ENCODE data around the gene LGALS4.

DNA sequence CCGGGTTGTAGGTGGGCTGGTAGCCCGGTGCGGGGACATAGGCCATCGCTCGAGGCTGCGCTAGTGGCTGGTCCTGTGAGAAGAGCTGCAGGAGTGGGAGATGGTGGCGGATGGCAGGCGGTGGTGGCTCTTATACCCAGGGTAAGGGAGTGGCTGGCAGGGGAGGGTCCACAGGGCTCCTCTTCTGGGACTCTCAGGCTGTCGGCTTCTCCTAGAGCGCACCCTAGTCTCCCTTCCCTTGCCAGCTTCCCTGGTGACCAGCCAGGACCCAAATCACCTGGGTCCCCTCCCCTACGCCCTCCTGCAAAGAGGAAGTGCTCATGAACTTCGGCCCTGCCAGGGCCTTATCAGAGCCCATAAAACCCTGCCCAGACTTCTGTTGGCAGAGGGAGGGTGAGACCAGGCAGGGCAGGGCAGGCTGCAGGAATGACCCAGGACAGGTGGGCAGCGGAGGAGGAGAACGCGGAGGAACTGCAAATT lies at the start of gene LGALS4:
- TF ChIP-seq, protein P1, sequence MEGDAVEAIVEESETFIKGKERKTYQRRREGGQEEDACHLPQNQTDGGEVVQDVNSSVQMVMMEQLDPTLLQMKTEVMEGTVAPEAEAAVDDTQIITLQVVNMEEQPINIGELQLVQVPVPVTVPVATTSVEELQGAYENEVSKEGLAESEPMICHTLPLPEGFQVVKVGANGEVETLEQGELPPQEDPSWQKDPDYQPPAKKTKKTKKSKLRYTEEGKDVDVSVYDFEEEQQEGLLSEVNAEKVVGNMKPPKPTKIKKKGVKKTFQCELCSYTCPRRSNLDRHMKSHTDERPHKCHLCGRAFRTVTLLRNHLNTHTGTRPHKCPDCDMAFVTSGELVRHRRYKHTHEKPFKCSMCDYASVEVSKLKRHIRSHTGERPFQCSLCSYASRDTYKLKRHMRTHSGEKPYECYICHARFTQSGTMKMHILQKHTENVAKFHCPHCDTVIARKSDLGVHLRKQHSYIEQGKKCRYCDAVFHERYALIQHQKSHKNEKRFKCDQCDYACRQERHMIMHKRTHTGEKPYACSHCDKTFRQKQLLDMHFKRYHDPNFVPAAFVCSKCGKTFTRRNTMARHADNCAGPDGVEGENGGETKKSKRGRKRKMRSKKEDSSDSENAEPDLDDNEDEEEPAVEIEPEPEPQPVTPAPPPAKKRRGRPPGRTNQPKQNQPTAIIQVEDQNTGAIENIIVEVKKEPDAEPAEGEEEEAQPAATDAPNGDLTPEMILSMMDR (IDR thresholded peaks at IDR 0.05; ENCODE audit: borderline replicate concordance, extremely low read depth, low read length, poor library complexity, severe bottlenecking): no peak
- TF ChIP-seq EZH2 (IDR thresholded peaks at IDR 0.05; ENCODE audit: borderline replicate concordance, low read depth, low read length, severe bottlenecking): no peak

Measured in DND-41 (cell line).